AG09319 (cell line): ENCODE measurements around the gene ATG4B.
"Not testable (repeated sequence)": the region's sequence is repeated elsewhere in the genome, so short reads cannot be mapped to it uniquely, and the experiment has no call there.

Experiments used
- DNase-seq: peaks from one replicate; pipeline ENCODE4 v3.0.0-alpha.2; 2010; ENCODE audit warnings: low read depth; ENCODE audit errors: extremely low read depth
- CTCF ChIP-seq: IDR thresholded peaks from 2 replicates; pipeline ENCODE4 v1.5.1; 2011; ENCODE audit warnings: low read depth, mild to moderate bottlenecking, inconsistent platforms, low read length, moderate library complexity

Gene ATG4B

GRCh38 chr2:241637018-241637794 is at the start of gene ATG4B, which contains the start of gene THAP4:
TSS of gene ATG4B (plus strand) at chr2:241637693. CDS start at chr2:241637715, 22 bp downstream.
TSS of gene THAP4 (minus strand) at chr2:241637158. CDS start at chr2:241637017, 141 bp downstream.
- no peak for TF ChIP-seq CTCF
- DNase-seq: peak; percentile 62

DNA sequence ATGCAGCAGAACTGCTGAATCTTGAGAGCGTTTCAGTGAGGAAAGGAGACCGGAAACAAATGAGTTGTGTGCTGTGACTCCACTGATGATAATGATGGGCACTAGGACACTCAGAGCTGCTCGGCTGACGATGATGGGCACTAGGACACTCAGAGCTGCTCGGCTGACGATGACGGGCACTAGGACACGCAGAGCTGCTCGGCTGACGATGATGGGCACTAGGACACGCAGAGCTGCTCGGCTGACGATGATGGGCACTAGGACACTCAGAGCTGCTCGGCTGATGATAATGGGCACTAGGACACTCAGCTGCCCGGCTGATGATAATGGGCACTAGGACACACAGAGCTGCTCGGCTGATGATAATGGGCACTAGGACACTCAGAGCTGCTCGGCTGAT is 47.6 kb upstream of the ATG4B start:
- not testable (repeated sequence) for DNase-seq

GRCh38 chr2:241590496-241591455 is 46.7 kb upstream of the ATG4B start:
- DNase-seq: not testable (repeated sequence)

DNA sequence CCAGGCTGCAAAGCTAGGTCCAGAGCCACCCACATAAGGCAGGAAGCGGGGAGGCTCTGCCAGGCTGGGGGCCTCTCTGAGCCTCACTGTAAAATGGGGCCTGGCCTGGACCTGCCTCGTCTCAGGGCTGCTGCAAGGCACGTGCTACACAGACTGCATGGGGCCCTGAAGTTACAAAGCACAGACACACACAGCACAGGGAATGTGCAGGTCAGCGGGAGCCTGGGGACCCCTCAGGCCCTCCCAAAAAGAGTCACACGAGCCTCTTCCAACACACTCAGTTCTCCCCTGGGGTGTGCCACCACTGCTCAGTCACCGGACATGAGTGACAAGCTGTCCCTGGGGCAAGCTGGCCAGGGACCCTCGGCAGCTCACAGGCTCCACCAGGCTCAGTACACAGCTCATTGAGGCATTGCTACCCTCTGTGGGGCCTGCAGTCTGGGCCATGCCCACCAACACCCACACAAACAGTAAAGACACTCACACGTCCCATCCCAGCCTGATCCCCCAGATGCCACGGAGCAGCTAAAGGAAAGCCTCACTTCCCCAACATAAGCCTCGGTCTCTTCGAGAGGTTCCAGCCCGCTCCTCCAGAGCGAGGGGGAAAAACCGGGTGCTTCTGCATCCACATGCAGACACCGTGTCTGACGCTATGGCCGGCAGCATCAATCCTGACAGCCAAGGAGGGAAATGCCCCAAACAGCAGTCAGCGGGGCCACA is 45.2 kb upstream of the ATG4B start:
- TF ChIP-seq CTCF: no peak
- DNase-seq: no peak

DNA sequence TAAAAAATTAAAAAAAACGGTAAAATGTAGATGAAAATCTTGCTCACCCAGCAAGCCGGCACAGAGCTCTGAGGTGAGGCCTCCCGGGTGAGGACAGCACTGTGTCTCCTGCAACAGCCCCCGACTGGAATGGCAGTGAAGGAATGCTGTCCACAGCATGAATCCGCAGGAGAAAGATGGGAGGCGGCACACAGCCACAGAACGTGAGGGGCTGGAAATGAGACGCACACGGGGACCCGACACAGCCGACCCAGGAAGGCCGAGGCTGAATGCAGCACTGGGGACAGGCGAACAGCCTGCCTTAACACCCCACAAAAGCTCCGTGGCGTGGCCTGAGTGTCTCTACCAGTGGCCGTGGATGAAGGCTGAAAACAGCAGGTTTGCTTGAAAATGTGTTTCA is 44.2 kb upstream of the ATG4B start:
- DNase-seq: no peak

DNA sequence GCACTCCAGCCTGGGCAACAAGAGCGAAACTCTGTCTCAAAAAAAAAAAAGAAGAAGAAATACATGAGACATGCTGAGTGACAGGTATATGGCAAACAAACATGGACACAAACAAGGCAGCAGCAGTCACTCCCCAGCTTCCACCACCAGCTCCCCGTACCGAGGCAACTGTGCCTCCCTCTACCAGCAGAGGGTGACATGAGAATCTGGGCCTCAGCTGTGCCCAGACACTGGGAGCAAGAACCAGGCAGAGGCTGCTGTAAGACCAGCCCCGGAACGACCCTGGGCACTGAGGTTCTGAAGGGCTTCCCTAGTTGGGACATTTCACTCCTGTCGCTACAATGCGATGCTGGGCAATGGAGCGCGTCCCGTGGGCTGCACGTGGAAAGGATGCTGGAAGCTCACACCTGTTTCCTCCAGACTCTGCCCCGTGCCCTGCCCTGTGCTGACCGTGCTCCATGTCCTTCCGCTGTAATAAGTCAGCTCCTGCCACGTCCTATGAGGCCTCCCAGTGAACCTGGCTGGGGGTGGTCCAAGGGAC is 41.8 kb upstream of the ATG4B start:
- TF ChIP-seq CTCF: peak; percentile 27
- DNase-seq: no peak

More for the DNA sequence above, 44.2 kb upstream of the ATG4B start:
- TF ChIP-seq CTCF: no peak

DNA sequence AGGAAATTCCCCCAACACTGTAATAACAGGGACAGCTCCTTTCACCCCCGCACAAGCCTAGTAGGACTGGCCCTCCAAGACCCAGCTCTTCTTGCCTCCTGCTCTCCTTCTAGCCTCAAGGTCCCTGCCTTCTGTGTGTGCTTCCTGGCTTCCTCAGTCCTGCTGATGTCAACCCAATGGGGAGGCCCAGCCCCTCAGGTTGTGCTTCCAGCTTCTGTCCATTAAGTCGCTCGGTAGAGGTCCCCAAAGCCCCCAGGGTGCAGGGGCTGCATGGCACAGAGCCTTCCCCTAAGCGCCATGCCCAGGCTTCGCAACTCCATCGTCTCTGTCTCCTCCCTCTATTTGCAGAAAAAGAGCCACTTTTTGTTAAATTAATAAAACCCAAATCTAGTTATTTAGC is 39.9 kb upstream of the ATG4B start:
- DNase-seq: no peak
- TF ChIP-seq CTCF: no peak
